Ishikawa (cell line): ENCODE data around the gene PLSCR3.

Source experiments
- EGR1 ChIP-seq: IDR thresholded peaks from 2 replicates; pipeline ENCODE4 v1.6.1; 2012
- EP300 ChIP-seq: IDR thresholded peaks from 2 replicates; pipeline ENCODE4 v1.6.1; 2012; ENCODE audit warnings: borderline replicate concordance
- FOXM1 ChIP-seq: IDR thresholded peaks from 2 replicates; pipeline ENCODE4 v1.6.1; 2012; ENCODE audit warnings: low read depth, borderline replicate concordance
- MAX ChIP-seq: IDR thresholded peaks from 2 replicates; pipeline ENCODE4 v1.6.1; 2012
- RAD21 ChIP-seq: IDR thresholded peaks from 2 replicates; pipeline ENCODE4 v1.6.1; 2012; ENCODE audit warnings: low read depth
- TAF1 ChIP-seq: IDR thresholded peaks from 2 replicates; pipeline ENCODE4 v1.6.1; 2012; ENCODE audit warnings: low read depth, mild to moderate bottlenecking
- TEAD4 ChIP-seq: IDR thresholded peaks from 2 replicates; pipeline ENCODE4 v1.6.1; 2012
- ZBTB7A ChIP-seq: IDR thresholded peaks from 2 replicates; pipeline ENCODE4 v1.6.1; 2012; ENCODE audit warnings: low read depth

GRCh38 chr17:7423679-7424078 is 29.4 kb upstream of the PLSCR3 start:
- TF ChIP-seq MAX (no peak), RAD21 (no peak), TAF1 (no peak), FOXM1 (no peak), EP300 (no peak), TEAD4 (no peak), EGR1 (no peak), ZBTB7A (no peak)
